Stimulated activated CD8-positive, alpha-beta memory T cell treated with anti-CD3 and anti-CD28 coated beads, Interleukin-2, amount 100 ng/mL, for 1 hour (primary cell): ENCODE data around the gene MYF6.
"Not testable (repeated sequence)": the region's sequence is repeated elsewhere in the genome, so short reads cannot be mapped to it uniquely, and the experiment has no call there.

Source experiments
- DNase-seq, 2 donors: peaks; one replicate each; pipeline ENCODE4 v3.0.0-alpha.2; 2020; ENCODE audit warnings: low read depth in 2 of 2

The MYF6 gene

DNA sequence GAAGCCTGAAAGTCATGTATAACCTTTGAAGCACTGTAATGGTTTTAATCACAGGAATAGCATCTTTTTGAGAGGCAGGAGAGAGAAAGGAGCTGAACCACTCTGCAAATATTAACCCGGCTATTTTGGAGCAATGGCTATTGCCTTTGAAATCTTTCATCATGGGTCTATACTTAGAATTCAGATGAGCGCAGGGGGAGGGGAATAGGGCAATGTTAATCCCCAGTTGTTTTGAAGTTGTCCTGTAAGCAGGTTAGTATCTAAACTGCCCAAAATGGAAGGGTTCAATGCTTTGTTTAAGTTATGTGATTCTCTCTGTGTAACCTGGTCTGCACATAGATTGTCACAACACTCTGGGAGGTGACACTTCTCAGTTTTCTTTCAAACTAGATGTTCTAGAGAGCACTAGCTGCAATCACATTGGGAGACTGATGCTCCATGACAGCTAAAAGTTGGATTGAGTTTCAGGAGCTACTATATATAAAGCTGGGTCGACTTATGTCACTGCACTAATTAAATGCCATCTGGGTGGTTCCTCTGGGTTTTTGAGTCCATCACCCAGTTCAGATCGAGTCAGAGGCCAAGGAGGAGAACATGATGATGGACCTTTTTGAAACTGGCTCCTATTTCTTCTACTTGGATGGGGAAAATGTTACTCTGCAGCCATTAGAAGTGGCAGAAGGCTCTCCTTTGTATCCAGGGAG lies at the start of gene MYF6:
Gene MYF6 (plus strand): TSS at position 509 of the 704 bp plus-strand sequence. CDS start 86 bp downstream, at position 595.
- no peak for DNase-seq

DNA sequence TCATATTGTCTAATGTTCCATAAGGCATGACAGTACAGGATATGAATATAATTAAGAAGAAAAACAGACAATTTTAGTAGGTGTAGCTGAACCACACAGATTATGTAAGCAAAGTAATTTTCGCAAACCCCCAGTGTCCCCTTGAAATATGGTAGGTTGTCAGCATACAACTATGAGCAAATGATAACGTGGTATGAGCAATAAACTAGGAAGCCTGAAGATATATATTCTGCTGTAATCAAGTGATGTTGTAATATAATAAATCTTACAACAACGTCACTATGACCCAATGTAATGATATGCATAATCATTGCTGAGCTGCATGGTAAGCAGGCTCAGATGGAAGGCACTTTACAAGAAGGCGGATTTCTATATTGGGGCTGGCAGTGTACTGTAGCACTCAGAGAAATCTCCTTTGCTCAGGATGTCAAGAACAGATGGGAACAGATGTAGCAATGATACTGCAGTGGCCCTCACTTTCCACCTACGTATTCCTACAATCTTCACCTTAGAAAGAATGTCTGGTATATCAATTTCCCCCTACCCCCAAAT lies 47.8 kb upstream of the MYF6 start:
- no peak for DNase-seq

DNA sequence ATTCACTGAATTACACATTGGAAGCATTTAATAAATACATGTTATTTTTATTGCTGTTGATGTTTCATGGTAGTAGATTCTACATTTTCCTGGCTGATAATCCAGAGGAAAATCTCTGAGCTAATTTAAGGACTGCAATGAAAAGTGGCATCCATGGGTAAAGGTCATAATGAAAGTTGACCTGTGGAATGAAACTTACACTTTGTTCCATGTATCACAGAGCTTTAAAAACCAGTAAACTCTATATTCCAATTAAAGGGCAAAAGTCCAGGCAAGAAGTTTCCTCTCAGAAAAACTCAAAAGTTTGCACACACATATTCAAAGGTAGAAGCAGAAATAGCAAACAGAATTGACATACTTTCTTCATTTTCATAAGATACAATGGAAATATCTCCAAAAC lies 44.8 kb upstream of the MYF6 start:
- no peak for DNase-seq

DNA sequence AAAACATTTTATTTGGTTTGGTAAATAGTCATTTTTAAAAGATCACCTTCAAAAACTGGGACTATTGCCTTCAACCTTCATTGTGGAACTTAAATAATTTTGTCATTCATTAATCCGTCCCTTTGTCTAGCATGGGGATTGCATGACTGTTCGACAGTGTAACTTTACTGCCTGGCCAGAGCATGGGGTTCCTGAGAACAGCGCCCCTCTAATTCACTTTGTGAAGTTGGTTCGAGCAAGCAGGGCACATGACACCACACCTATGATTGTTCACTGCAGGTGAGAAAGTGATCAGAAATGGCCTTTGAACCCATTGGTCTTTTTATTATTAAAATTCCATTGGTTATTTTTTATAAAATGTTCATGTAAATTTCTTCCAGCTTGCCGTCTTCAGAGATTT lies 37.2 kb upstream of the MYF6 start:
- DNase-seq = no peak

DNA sequence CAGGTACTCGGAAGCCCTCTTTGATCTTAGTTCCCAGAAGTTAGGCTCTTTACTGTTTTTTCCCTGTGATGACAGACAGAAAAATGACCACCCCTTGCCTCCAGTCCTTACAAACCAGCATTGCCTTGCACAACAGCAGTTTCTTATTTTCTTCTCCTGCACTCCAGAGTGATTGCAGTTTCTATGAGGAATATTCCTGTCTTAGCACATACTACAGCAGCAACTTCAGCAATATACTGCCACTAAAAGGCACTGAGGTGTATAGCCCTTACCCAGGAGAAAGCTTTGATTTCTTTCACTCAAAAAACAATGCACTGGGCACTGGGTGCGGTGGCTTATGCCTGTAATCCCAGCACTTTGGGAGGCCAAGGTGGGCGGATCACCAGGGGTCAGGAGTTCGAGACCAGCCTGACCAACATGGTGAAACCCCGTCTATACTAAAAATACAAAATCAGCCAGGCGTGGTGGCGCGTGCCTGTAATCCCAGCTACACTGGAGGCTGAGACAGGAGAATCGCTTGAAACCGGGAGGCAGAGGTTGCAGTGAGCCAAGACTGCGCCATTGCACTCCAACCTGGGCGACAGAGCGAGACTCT lies 31.3 kb upstream of the MYF6 start:
- not testable (repeated sequence) for DNase-seq

DNA sequence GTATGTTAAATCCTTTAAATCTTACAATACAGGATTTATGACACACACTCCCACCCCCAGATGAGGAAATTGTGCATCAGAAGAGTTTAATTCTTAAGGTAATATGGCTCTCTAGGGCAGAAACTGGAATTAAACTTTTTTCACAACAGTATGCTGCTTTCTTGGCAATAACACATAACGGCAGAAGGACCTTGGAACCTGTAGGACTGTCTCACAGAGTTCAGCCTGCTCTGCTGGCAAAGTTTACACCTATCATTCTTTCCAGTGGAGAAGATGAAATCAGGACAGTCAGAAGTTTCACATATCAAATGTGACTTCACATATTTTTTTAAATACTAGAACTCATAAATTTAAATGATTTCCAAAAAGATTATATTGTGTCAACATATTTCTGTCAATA lies 30.6 kb upstream of the MYF6 start:
- DNase-seq = no peak

DNA sequence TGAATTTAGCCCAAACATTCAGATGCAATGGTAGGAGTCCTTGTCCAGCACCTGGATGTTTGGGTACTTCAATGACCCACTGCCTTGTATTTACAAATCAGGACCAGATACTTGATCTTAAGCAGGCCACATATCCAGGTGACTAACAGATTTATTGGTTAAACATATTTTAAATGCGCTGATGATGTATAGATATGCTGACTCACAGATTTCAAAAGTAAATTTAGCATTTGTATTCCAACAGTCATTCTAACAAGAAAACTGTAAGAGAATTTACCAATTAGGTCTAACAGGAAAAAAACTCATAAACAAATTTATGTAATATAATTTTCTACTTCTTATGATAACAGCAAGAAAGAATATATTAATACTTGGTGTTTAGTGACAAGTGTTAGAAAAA lies 29.4 kb upstream of the MYF6 start:
- no peak for DNase-seq

DNA sequence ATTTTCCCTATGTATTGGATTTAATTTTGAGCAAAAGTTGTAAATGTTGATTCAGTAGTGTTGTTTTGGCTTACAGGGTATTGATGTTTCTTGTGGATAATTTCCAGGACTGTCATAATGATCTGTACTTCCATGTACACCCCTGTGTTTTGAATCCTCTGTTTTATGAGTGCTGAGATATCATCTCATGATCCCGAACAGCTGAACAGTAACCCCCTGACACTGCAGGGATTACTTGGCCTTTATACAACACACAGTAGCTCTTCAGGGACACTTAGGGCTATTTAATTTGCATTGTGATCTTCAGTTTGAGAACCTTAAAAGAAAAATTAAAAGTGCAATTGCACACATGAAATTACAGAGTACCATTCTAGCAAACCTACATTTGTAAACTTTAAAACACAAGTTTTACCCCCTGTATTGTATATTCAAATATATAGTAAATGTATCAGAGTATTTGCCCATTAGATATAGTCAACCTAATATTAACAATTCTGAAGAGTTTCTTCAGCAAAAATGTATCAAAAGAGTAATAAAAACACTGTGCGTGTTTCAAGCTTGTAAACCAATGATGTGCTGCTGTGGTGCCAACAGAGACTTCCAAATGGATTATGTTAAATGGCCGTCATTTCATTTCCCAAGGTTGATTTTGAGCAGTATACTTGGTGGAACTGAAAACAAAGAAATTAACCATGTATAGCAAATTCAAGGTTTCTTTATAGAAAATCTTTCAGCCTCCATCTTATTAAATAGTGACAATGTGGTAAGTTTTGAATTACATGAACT lies 27.9 kb upstream of the MYF6 start:
- no peak for DNase-seq

DNA sequence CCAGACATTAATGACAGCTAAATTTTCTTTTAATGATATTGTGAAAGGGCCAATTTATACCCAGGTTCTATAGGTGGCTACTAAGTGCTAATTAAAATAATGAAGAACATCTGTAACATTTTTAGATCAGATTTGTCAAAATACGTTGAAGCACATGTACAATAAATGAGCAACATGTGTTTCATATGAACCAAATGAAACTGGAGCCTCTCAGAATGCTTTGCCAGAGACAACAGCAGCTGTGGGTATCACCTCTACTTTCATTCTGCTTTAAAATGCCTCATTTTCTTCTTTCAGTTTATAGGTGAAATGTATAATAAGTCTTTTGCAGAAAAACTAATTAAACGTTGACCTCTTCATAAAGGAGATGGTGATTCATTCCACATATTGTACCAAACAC lies 26.1 kb upstream of the MYF6 start:
- DNase-seq = no peak

DNA sequence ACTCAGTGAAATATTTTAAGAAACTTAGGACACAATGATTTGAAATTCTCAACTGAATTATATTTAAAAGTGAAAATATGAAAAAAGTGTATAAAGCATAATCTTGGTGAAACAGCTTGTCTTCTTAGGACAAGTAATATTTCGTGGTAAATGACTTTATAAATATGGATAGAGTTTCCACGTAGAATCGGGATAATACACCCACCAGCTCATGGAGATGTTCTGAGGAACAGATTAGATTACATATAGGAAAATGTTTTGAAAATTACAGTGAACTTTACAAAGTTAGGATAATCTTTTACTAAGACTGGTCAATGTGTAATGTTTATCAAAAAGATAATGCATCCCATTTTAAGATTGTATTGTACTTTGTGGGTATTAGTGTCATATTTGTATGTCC lies 25.6 kb upstream of the MYF6 start:
- DNase-seq = no peak

DNA sequence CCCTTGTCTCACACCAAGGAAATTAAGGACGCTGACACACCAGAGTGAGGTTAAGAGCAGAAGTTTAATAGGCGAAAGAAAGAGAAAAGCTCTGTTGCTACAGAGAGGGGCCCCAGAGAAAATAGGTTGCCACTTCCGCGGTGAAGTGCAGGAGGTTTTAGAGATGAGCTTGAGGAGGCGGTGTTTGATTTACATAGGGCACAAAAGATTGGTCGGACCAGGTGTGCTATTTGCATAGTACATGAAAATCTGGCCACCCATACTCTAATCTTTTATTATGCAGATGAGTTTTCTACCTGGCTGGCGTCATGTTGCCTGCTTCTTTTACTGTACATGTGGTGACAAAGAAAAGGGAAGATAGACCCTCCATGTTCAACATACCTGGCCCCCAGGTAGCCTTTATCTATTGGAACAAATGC lies 23.3 kb upstream of the MYF6 start:
- DNase-seq = no peak

DNA sequence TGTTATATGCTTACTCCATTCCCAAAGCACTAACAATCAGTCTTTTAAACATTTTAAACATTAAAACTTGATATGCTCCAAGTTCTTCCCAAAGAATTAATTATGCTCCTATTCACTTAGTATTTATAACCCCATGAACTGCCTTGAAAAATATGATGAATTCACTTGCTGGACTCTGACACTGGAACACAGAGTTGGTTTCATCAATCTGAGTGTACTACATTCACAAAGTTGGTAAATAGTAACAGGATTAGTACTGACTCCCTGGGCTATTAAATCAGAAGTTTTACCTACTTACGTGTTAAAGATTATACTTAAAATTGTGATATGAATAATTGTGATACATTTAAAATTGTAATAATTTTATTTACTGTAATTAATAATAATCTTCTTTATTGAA lies 17.3 kb upstream of the MYF6 start:
- no peak for DNase-seq

DNA sequence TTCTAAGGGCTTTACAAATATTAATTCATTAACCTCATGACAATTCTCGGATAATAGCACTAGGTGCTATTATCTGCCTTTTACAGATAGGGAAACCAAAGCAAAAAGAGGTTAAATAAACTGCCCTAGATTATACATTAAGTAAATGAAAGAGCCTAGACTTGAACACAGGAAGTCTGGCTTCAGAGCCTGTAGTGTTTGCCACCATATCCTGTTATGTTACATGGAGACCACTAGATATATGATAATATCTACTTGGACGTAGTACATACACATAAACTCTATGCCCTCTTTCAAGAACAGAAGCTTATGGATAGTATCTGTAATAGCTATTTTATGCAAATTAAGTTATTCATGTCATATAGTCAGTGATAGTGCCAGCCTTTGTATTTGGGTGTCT lies 16.9 kb upstream of the MYF6 start:
- no peak for DNase-seq

DNA sequence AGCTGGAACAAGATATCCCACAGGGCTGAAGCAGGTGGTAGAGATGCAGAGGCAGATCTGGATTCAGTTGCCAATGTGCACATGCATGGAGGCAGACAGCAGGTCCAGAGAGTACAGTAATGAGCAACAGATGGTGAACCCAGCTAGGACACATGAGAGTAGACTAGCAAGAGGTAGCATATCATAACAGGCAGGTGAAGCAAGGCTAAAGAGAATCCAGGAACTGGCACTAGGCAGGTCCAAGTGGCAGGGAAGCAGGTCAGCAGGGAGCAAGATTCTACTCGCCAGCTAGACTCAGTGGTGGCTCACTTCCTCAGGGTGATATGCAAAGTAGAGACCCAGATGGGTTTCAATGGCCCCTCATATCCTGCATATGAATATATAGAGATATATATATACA lies 15.3 kb upstream of the MYF6 start:
- DNase-seq = no peak

DNA sequence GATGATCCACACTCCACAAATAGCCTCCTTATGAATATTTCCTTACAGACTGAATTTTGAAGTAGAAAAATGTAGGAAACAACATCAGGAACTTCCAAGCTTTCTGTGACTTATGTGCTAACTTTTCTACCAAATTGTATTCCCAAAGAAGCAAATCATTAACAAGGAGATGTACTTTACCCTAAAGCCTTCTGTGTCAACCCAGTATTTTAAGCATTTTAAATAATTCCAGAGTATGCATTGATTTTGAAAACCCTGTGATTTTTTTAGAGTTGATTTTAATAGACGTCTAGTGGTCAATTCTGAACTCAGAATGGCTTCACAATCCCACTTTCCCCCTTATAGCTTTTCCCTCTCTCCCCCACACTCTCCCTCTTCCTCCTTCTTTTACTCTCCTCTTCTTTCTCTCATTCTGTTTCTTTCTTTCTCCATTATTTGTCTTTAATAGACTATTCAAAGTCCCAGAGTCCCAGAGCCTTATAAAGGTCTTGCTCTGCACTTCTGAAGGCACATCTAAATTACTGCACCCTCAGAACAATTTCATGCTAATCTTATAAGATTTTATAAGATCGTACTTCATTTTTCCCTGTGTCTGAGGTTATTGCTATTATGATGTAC lies 10.1 kb upstream of the MYF6 start:
- DNase-seq = no peak

DNA sequence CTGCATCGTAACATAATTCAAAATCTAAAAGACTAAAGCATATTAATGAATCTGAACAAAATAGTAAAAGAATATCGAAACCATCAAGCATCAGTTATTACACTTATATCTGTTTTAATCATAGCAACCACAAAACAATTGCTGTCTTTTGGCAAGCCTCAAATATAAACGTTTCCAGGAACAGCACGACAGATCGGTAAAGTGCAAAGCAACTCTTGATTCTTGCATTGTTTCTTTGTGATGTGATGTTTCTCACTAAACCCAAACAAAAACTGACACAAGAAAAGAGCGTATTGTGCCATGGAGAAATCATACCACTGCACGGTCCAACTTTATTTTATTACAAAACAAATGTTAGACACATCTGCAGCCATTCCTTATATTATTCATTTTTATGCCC lies 9.2 kb upstream of the MYF6 start:
- no peak for DNase-seq

DNA sequence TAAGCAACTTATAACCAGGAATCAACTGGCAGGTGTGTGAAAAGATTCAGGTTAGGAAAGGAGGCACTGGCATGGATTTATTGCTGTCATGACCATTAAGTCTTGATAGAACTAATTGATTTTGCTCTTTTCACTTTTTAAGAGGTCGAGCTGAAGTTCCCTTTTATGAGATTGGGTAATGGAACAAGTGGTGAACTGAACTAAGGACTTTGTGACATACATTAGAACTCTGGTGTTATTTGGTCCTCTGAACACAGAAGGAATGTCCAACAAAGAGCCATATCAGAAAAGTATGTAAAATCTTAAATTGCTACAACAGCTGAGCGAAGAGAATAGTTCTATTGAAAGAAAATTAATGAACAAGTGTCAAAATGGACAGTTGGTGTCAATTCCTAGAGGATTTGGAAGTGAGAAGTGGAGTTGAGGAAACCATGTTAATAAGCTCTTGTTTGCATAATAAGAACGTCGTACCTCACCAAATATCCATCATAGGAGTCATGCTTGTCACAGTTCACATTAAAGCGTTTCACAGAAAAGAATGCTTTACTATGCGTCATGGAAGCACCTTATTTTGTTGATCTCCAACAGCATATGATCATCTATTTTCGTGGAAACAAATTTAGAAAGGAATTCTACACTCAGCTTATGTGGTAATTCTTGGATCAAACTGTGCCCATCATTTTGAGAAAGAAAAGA lies 8.4 kb upstream of the MYF6 start:
- no peak for DNase-seq

DNA sequence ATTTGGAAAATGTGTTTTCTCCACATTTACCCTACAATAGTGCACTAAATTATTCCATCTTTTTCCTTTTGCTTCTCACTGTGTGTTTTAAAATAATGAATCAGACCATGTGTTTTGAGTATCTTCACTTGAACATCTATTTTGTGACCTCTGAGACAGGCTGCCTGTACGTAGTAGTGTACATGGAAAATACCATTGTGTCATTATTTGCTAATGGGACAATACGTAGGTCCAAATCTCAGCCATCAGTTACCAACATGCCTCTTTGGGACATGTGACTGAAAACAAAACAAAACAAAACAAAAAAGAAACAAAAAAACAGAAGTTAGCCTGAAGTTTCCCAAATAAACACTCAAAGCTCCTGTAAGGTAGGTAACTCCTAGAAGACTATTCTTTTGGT lies 7.1 kb upstream of the MYF6 start:
- no peak for DNase-seq

DNA sequence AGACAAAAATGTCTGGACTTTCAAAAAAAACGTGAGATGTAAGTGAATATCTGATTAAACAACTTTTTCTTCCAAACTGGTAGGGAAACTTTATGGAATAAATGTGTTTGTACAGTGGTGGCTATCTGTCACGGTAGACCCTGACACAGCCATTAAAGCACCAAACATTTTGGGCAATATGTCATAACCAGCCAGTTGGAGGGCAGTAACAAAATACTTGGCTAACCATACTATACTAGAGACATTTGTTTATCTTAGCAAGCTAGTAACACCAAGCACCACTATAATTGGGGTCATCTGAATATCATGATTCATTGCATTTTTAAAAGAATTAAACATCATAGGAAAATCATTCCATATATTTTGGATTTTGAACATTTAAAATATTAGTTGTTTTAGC lies 6.0 kb upstream of the MYF6 start:
- DNase-seq = no peak

DNA sequence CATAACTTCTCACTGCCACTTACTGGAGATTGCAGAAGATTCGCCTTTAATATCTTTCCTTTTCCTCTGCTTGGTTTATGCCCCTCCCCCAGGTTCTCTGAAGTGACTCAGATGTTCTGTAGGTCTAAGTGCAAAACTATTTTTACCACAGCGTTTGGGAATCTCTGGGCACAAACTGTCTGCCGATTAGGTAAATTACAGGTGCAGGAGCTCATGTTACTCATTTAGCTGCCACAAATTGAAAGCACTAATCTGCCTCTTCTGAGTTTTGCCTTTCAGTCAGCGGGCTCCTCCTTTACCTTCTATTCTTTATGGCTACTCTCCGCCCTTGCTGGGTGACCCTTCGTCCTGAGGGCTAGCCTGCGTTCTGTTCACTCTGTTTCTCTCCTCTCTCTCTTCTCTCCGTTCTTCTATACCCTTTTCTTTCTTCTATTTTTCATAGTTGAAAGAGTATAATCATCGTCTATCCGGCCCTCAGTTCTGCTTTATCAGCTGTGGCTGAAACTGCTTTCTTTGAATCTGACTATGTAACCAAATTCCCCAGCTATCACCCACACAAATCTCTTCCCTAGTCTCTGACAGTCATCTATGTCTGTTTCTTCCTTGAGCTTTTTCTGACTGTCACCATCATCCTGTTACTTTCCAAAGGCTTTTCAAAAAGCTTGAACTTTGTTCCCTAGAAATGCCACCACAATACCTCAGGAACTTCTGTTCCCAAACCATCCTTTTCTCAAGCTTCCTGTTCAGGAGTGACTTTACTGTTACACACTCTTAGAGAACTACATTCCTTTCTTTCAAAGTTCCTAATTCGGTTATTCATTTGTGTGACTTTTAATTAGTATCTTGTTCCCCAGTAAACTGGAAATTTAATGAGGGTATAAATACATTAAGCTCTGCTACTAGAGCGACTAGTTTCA lies 4.3 kb upstream of the MYF6 start:
- no peak for DNase-seq

DNA sequence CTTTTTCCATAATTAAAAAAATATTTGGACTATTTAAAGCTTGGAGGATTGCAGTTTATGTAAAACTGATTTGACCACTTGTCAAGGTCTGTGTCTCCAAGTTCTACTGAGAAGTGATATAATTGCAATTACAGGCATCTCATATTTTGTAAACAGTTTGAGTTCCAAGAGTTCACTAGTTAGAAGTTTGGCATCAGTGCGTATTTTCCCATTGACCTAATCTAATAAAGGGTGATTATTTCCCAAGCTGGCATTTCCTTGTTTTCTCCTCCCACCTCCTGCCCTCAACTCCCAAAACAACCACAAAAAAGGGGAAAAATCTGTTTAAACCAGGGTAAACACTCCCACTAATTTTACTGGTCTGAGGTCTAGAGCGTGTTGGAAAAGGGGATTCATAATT lies 3.0 kb upstream of the MYF6 start:
- DNase-seq = no peak
